ENCODE results near the gene OR2H1. TPM values are rescaled to one million over a fixed set of nuclear protein-coding genes. Genes with fewer than 3 reads are reported as not detected.

OR2H1 gene
- total and polyA plus RNA-seq, 9 donors, result 0.14 TPM; not detected in 8

DNA sequence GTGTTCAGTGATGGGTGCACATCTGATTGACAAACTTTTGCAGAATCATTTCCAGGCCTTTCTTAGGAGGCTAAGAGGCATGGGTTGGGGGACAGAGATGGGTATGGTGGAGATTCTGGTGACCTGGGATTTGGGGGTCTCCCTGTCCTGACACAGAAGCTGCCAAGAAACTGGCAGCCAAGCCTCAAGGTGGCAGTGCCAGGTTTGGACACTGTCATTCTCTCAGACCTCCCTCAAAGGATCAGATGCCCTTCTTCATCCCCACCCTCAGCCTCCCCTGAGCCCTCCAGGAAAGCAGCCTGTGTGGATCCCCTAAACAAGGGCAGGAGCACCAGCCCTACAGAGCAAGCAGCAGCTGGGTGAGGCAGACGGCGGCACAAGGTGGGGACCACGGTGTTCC lies 48.9 kb downstream of the OR2H1 start:
- Histone ChIP-seq H3K9me3 (replicated peaks; ENCODE audit: control insufficient read depth, low read depth, low read length) (no peaks in the 10 kb centered on the region), H3K4me1 (ENCODE audit: control insufficient read depth, insufficient read depth, low read length) (no peaks in the 10 kb centered on the region), H3K27ac (ENCODE audit: low read length) (no peak overlapping the region), H3K4me3 (ENCODE audit: low read length) (no peak overlapping the region), H3K36me3 (ENCODE audit: control insufficient read depth, insufficient read depth, low read length) (no peaks in the 10 kb centered on the region), H3K27me3 (ENCODE audit: control insufficient read depth, insufficient read depth, low read length) (peaks cover under 1% of the 10 kb centered on the region)
- no peak for DNase-seq
- WGBS (ENCODE audit: insufficient coverage), result 90% methylated on average over 2 of the region's 3 CpGs

DNA sequence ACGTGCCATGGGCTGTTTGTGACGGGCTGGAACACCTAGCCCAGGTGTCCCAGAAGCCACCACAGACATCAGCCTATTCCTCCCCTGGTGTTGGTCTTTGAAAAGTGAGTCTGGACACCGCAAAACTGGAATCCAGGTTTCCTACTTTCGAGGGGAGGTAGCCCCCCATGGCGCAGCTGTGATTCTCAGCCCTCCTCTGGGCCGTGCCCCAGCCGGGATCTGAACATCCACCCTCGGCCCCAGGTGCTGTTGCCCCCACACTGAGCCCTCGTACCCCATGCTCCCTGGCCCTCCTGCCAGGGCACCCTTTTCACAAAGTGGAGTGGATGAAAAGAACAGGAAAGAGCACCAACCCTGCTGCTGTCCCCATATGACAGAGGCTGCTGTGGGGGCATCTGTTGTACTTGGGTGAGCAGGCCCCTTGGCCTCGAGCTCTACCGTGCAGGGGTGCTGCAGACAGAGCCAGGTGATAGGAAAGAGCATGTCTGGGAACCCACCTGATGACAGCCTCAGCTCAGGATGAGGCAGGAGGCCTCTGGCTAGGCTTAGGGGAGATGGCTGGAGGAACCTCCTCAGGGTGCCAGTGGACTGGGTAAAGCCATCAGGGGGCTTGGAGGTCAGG lies 49.6 kb downstream of the OR2H1 start:
- WGBS (ENCODE audit: insufficient coverage), result 75% methylated on average over 9 of the region's 11 CpGs

DNA sequence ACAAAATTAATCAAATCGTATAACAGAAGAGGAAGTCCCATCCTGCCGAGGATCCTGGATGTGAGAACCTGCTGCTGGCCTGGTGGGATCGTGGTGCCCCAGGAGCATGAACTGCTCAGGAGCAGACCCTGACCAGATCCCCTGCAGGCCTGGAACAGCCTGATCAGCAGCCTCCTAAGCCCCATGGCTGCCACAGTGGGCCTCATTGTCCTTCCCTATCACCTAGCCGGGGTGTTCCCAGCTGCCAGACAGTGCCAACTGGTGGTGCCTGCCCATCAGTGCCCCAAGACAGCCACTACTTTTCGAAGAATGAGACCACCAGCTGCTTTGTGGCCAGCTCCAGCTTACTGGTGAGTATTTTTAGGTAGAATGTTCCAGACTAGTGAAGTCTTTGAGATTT lies 50.4 kb downstream of the OR2H1 start:
- no peaks in the 10 kb centered on the region for H3K36me3 ChIP-seq (ENCODE audit: control insufficient read depth, insufficient read depth, low read length)
- WGBS (ENCODE audit: insufficient coverage), result 73% methylated on average over 3 of the region's 5 CpGs
- H3K27ac ChIP-seq (ENCODE audit: low read length), result no peak overlapping the region
- no peak for DNase-seq
- H3K27me3 ChIP-seq (ENCODE audit: control insufficient read depth, insufficient read depth, low read length), result peaks cover 3% of the 10 kb centered on the region
- H3K4me1 ChIP-seq (ENCODE audit: control insufficient read depth, insufficient read depth, low read length), result no peaks in the 10 kb centered on the region
- no peaks in the 10 kb centered on the region for H3K9me3 ChIP-seq (replicated peaks; ENCODE audit: control insufficient read depth, low read depth, low read length)
- H3K4me3 ChIP-seq (ENCODE audit: low read length), result no peak overlapping the region

More for the DNA sequence above, 49.6 kb downstream of the OR2H1 start:
- no peak for DNase-seq
- no peaks in the 10 kb centered on the region for H3K4me1 ChIP-seq (ENCODE audit: control insufficient read depth, insufficient read depth, low read length)
- H3K27me3 ChIP-seq (ENCODE audit: control insufficient read depth, insufficient read depth, low read length), result peaks cover 3% of the 10 kb centered on the region
- H3K4me3 ChIP-seq (ENCODE audit: low read length), result no peak overlapping the region
- H3K36me3 ChIP-seq (ENCODE audit: control insufficient read depth, insufficient read depth, low read length), result no peaks in the 10 kb centered on the region
- no peak overlapping the region for H3K27ac ChIP-seq (ENCODE audit: low read length)
- H3K9me3 ChIP-seq (replicated peaks; ENCODE audit: control insufficient read depth, low read depth, low read length), result no peaks in the 10 kb centered on the region

DNA sequence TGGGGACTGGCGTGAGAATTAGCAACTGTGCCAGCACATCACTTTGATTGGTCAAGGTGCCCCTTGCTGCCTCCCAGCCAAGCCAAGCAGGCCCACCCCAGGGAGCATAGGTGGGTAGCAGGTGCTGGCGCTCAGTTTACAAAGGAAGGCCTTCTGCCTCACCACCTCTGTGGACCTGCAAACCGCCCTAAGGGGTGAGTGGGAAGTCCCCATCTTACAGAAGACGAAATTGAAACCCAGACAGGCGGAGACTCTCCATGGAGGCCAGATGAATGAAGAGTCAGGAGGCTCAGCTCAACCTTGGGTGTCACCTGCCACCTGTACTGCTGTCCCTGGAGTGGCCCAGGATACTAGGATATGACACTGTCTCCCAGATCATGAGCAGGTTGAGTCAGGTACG lies 52.3 kb downstream of the OR2H1 start:
- Histone ChIP-seq H3K4me3 (ENCODE audit: low read length) (no peak overlapping the region), H3K4me1 (ENCODE audit: control insufficient read depth, insufficient read depth, low read length) (no peaks in the 10 kb centered on the region), H3K9me3 (replicated peaks; ENCODE audit: control insufficient read depth, low read depth, low read length) (no peaks in the 10 kb centered on the region), H3K27ac (ENCODE audit: low read length) (no peak overlapping the region), H3K36me3 (ENCODE audit: control insufficient read depth, insufficient read depth, low read length) (no peaks in the 10 kb centered on the region), H3K27me3 (ENCODE audit: control insufficient read depth, insufficient read depth, low read length) (peaks cover 3% of the 10 kb centered on the region)
- WGBS (ENCODE audit: insufficient coverage), result 83% methylated on average over 5 of the region's 6 CpGs
- DNase-seq, result no peak

DNA sequence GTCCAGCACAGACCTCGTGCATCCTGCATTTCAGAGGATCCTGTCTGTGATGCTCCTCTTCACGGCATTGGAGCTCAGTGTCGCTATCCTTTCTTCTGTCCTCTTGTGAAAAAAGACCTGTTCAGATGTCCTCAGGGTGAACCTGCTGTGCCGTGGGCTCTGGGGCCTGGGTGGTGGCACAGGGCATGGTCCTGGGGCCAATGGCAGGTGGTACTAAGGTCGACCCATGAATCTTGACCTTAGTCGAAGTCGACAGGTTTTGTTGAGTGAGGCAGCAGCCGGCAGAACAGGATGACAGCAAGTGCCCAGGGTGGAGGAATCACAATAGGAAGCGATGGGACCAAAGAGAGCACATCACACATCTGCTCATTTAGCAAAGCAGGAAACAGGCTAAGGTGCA lies 52.8 kb downstream of the OR2H1 start:
- Histone ChIP-seq H3K4me3 (ENCODE audit: low read length) (no peak overlapping the region), H3K9me3 (replicated peaks; ENCODE audit: control insufficient read depth, low read depth, low read length) (no peaks in the 10 kb centered on the region), H3K27me3 (ENCODE audit: control insufficient read depth, insufficient read depth, low read length) (peaks cover 3% of the 10 kb centered on the region), H3K4me1 (ENCODE audit: control insufficient read depth, insufficient read depth, low read length) (no peaks in the 10 kb centered on the region), H3K36me3 (ENCODE audit: control insufficient read depth, insufficient read depth, low read length) (no peaks in the 10 kb centered on the region), H3K27ac (ENCODE audit: low read length) (no peak overlapping the region)
- WGBS (ENCODE audit: insufficient coverage), result 96% methylated on average over 5 of the region's 9 CpGs
- no peak for DNase-seq

DNA sequence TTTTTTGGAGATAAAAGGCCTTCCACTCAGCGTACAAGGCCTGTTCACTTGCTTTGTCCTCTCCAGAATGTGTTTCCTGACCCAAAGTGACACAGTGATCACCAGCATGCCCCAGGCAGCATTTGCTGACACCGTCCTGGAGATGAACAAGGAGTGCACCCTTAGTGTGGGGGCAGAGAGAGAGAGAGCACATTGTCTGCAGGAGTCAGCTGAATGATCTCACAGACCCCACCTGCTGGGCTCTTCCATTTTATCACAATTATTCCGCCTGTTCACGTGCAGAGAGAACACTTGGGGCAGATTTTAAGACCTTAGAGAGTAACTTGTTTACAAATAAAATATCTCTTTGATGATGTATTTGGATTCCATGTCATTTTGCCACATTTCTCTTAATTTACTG lies 53.2 kb downstream of the OR2H1 start:
- Histone ChIP-seq H3K27me3 (ENCODE audit: control insufficient read depth, insufficient read depth, low read length) (peaks cover 3% of the 10 kb centered on the region), H3K27ac (ENCODE audit: low read length) (no peak overlapping the region), H3K4me3 (ENCODE audit: low read length) (no peak overlapping the region), H3K4me1 (ENCODE audit: control insufficient read depth, insufficient read depth, low read length) (no peaks in the 10 kb centered on the region), H3K36me3 (ENCODE audit: control insufficient read depth, insufficient read depth, low read length) (no peaks in the 10 kb centered on the region), H3K9me3 (replicated peaks; ENCODE audit: control insufficient read depth, low read depth, low read length) (no peaks in the 10 kb centered on the region)
- WGBS (ENCODE audit: insufficient coverage), result no CpG with 5 or more reads among the region's 4 CpGs
- peak; percentile 1 for DNase-seq

DNA sequence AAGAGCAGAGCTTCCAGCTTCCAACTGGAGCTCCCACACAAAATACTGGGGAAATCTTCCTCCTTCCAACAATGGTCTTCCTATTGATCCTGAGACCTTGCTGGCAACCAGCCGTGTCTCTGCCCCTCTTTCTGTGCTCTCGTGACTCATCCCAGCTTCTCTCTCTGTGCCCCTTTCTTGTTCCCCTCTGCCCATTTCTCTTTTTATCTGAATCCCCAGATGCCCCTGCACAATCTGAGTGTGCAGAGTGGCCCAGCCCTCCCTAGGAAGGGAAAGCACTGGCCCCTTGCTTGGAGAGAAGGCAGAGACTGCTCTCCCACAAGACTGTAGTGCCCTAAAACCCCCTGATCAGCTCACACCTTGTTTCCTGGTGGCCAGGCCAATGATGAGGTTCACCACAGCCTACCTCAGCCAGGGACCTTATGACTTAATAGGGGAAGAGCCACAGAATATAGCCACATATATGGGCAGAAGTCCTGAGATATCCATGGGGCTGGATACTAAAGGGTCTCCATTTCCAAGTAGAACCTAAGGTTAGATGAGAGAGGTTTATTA lies 53.9 kb downstream of the OR2H1 start:
- Histone ChIP-seq H3K27me3 (ENCODE audit: control insufficient read depth, insufficient read depth, low read length) (peaks cover 3% of the 10 kb centered on the region), H3K9me3 (replicated peaks; ENCODE audit: control insufficient read depth, low read depth, low read length) (no peaks in the 10 kb centered on the region), H3K4me1 (ENCODE audit: control insufficient read depth, insufficient read depth, low read length) (no peaks in the 10 kb centered on the region), H3K36me3 (ENCODE audit: control insufficient read depth, insufficient read depth, low read length) (no peaks in the 10 kb centered on the region), H3K4me3 (ENCODE audit: low read length) (no peak overlapping the region), H3K27ac (ENCODE audit: low read length) (no peak overlapping the region)
- 78% methylated on average over 1 of the region's 2 CpGs for WGBS (ENCODE audit: insufficient coverage)
- DNase-seq, result no peak

Other genes starting within 250 kb of the OR2H1 start
- gene OR14J1, start 155.5 kb upstream of the OR2H1 start, total RNA-seq, result not detected
- under 1 TPM in 6 of 8 donors, not detected in 2; 0.02 to 0.12 (median 0.05) TPM for gene OR14J1, start 155.5 kb upstream of the OR2H1 start, polyA plus RNA-seq (ENCODE audit: insufficient read depth in 1 of 8, insufficient read length in 8 of 8, low replicate concordance in 1 of 8)
- not detected for gene OR5V1, start 88.3 kb upstream of the OR2H1 start, total RNA-seq
- not detected for gene OR5V1, start 88.3 kb upstream of the OR2H1 start, polyA plus RNA-seq (ENCODE audit: insufficient read depth in 1 of 8, insufficient read length in 8 of 8, low replicate concordance in 1 of 8)
- not detected for gene OR12D3, start 81.9 kb upstream of the OR2H1 start, total RNA-seq
- not detected for gene OR12D3, start 81.9 kb upstream of the OR2H1 start, polyA plus RNA-seq (ENCODE audit: insufficient read depth in 1 of 8, insufficient read length in 8 of 8, low replicate concordance in 1 of 8)
- not detected for gene OR12D2, start 61.5 kb upstream of the OR2H1 start, total RNA-seq
- gene OR12D2, start 61.5 kb upstream of the OR2H1 start, polyA plus RNA-seq (ENCODE audit: insufficient read depth in 1 of 8, insufficient read length in 8 of 8, low replicate concordance in 1 of 8), result not detected
- gene OR12D1, start 42.2 kb upstream of the OR2H1 start, total RNA-seq, result not detected
- gene OR12D1, start 42.2 kb upstream of the OR2H1 start, polyA plus RNA-seq (ENCODE audit: insufficient read depth in 1 of 8, insufficient read length in 8 of 8, low replicate concordance in 1 of 8), result not detected
- gene OR10C1, start 17.8 kb upstream of the OR2H1 start, total RNA-seq, result not detected
- gene OR10C1, start 17.8 kb upstream of the OR2H1 start, polyA plus RNA-seq (ENCODE audit: insufficient read depth in 1 of 8, insufficient read length in 8 of 8, low replicate concordance in 1 of 8), result not detected
- gene OR11A1, start 84 bp upstream of the OR2H1 start, total RNA-seq, result not detected
- not detected for gene OR11A1, start 84 bp upstream of the OR2H1 start, polyA plus RNA-seq (ENCODE audit: insufficient read depth in 1 of 8, insufficient read length in 8 of 8, low replicate concordance in 1 of 8)
- not detected for gene MAS1L, start 30.8 kb downstream of the OR2H1 start, total RNA-seq
- gene MAS1L, start 30.8 kb downstream of the OR2H1 start, polyA plus RNA-seq (ENCODE audit: insufficient read depth in 1 of 8, insufficient read length in 8 of 8, low replicate concordance in 1 of 8), result not detected
- gene UBD, start 102.6 kb downstream of the OR2H1 start, total RNA-seq, result 0.31 TPM
- 1 to 10 TPM in 1 of 8 donors, under 1 TPM in 6, not detected in 1; 0.15 to 1.6 (median 0.32) TPM for gene UBD, start 102.6 kb downstream of the OR2H1 start, polyA plus RNA-seq (ENCODE audit: insufficient read depth in 1 of 8, insufficient read length in 8 of 8, low replicate concordance in 1 of 8)
- gene OR2H2, start 128.0 kb downstream of the OR2H1 start, total RNA-seq, result not detected
- gene OR2H2, start 128.0 kb downstream of the OR2H1 start, polyA plus RNA-seq (ENCODE audit: insufficient read depth in 1 of 8, insufficient read length in 8 of 8, low replicate concordance in 1 of 8), result under 1 TPM; 0.04 to 0.32 (median 0.15) TPM
- 14.0 TPM for gene GABBR1, start 176.0 kb downstream of the OR2H1 start, total RNA-seq
- gene GABBR1, start 176.0 kb downstream of the OR2H1 start, polyA plus RNA-seq (ENCODE audit: insufficient read depth in 1 of 8, insufficient read length in 8 of 8, low replicate concordance in 1 of 8), result 10 to 100 TPM; 22.6 to 48.4 (median 37.0) TPM
- gene MOG, start 199.9 kb downstream of the OR2H1 start, total RNA-seq, result not detected
- gene MOG, start 199.9 kb downstream of the OR2H1 start, polyA plus RNA-seq (ENCODE audit: insufficient read depth in 1 of 8, insufficient read length in 8 of 8, low replicate concordance in 1 of 8), result not detected
- not detected for gene ZFP57, start 224.0 kb downstream of the OR2H1 start, total RNA-seq
- 1 to 10 TPM in 1 of 8 donors, under 1 TPM in 1, not detected in 6; 0.08 to 1.1 TPM for gene ZFP57, start 224.0 kb downstream of the OR2H1 start, polyA plus RNA-seq (ENCODE audit: insufficient read depth in 1 of 8, insufficient read length in 8 of 8, low replicate concordance in 1 of 8)